GM23248 (cell line): ENCODE results near the gene MBTPS1.

Source experiments
- EZH2 ChIP-seq: fragments of 200-600 bp; sonication (generic); IDR thresholded peaks from 2 replicates; pipeline ENCODE4 v1.6.1; 2018; ENCODE audit warnings: antibody characterized with exemption, mild to moderate bottlenecking; ENCODE audit not compliant: insufficient read depth, poor library complexity, severe bottlenecking
- EZH2phosphoT487 ChIP-seq: fragments of 200-600 bp; sonication (generic); IDR thresholded peaks from 2 replicates; pipeline ENCODE4 v1.6.1; 2018; ENCODE audit warnings: antibody characterized with exemption, moderate library complexity, mild to moderate bottlenecking, low read depth; ENCODE audit not compliant: insufficient read depth

GRCh38 chr16:84136331-84137125, 19.8 kb upstream of the MBTPS1 start:
- no peak for TF ChIP-seq EZH2phosphoT487
- TF ChIP-seq EZH2: no peak
